GM11168 (cell line): ENCODE results near the gene GUK1.

Experiments used
- in situ Hi-C: fragments of 300-500 bp; cut with MboI; formaldehyde crosslinking; loops from one replicate; pipeline ENCODE4 v1.12.0; 2022; ENCODE audit warnings: low sequenced_read_pairs; ENCODE audit not compliant: unreplicated experiment

GUK1 gene

DNA sequence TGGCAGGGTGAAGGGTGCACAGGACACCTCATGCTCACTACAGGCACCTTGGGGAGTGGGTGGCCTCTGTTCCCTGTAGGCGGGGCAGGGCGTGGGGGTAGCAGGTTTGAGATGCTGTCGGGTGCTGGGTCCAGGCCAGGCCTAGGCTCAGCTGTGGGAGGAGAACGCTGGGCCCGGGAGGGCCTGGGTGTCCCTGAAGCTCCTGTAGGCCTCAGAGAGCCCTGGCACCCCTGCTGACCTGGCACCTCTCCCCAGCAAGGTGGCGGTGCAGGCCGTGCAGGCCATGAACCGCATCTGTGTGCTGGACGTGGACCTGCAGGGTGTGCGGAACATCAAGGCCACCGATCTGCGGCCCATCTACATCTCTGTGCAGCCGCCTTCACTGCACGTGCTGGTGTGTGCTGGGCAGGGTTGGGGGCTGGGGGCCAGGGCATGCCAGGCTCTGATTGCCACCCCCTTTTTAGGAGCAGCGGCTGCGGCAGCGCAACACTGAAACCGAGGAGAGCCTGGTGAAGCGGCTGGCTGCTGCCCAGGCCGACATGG, 7.1 kb downstream of the GUK1 start:
- in situ Hi-C loops = no loop called here

DNA sequence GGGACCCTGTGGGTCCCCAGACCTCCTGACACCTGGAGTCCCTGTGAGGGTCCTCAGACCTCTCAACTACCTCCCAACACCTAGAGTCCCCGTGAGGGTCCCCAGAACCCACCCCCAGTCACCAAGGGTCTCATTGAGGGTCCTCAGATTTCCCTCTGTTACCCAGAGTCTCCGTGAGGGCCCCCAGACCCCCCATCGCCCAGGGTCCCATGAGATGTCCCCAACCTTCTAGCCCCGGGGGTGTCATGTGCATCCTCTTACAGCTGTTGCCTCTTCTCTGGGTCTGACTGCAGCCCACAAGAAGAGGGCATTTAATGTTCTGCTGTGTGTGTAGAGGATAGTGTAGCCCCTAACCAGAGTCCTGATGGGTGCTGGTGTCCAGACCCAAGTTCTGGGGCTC, 7.7 kb downstream of the GUK1 start:
- in situ Hi-C loops = no loop called here

DNA sequence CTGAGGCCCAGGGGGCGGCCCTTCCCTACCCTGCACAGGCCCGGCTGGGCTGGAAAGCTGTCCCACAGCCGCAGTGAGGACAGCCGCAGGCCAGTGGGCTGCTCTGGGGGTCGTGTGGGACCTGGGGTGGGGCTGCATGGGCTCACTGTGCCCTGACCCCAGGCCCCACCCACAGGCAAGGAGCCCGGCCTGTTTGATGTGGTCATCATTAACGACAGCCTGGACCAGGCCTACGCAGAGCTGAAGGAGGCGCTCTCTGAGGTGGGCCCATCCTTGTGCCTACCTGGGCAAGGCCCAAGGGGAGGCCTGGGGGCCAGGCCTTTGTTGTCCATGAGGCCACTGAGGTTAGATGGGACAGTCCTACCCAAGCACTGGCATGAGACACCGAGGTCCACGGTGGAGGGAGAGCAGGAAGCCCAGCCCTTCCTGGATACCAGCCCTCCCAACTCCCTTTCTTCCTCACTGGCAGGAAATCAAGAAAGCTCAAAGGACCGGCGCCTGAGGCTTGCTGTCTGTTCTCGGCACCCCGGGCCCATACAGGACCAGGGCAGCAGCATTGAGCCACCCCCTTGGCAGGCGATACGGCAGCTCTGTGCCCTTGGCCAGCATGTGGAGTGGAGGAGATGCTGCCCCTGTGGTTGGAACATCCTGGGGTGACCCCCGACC, 8.2 kb downstream of the GUK1 start:
- in situ Hi-C loops = no loop called here

DNA sequence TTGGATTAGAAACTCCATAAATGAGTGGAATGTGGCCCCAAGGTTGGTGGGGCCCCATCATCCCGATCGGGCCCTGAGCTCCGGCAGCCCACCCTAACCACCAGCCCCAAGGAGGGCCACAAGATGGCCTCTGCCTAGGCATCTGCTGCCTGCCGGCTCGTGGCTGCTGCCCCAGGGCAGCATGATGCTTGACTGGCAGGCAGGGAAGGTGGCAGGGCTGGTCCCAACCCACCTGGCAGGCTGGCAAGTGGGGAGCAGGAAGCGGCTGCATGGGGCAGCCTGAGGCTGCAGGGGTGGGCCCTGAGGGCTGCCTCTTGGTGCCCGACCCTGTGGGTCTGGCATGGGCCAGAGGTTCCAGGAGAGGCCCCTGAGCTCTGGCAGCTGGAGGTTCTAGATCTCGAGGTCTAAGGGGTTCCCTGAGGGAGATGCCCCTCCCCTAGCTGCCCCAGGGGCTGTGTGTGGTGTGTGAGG, 8.9 kb downstream of the GUK1 start:
- in situ Hi-C loops = no loop called here

DNA sequence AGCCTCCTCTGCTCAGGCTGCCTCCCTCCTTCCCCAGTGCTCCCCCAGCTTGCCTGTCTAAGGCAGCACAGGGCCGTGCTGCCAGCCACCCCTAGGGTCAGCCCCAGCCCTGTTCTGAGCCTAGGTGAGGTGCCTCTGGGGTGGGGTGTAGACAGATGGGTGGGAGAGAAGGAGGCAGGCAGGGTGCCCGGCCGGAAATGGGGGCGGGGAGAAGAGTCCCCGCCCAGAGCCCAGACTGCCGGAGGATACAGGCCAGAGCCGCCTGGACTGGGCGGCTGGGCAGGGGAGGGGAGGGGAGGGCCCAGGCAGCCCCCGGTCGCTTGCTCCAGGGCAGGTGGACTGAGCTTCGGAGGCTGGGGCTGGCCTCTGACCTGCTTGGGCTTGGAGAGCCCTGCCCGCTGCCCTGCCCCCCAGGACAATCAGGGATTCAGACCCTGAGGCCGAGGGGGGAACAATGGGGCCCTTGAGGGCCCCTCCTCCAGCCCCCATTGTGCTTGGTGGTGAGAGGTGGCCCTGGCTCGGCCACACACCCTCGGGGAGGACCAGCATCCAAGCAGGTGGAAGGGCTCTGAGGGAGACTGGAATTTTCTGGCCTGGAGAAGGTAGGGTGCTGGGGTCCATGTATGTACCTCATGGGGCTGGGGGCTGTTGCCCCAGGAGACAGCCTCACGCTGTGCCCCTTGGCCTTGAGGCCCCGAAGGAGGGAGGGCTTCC, 9.5 kb downstream of the GUK1 start, which contains the start of gene GJC2:
TSS of gene GJC2 (plus strand) at position 525 of the 714 bp plus-strand sequence. CDS start 7,829 bp downstream, outside the sequence.
- in situ Hi-C loops = no loop called here

DNA sequence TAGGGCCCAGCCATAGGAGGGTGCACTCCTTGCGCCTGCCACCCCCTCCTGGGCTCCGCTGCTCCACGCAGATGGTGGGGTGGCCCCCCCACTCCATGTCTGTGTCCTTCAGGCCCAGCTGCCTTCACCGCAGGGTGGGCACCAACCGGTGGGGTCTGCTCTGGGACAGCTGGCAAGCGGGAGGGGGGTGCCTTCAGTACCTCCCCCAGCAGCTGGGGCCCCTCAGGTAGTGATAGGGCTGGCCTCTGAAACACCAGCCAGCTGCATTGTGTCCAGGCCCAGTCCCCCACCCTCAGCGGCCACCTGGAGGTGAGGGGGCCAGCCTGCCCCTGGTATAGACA, 10.0 kb downstream of the GUK1 start:
- in situ Hi-C loops = no loop called here

DNA sequence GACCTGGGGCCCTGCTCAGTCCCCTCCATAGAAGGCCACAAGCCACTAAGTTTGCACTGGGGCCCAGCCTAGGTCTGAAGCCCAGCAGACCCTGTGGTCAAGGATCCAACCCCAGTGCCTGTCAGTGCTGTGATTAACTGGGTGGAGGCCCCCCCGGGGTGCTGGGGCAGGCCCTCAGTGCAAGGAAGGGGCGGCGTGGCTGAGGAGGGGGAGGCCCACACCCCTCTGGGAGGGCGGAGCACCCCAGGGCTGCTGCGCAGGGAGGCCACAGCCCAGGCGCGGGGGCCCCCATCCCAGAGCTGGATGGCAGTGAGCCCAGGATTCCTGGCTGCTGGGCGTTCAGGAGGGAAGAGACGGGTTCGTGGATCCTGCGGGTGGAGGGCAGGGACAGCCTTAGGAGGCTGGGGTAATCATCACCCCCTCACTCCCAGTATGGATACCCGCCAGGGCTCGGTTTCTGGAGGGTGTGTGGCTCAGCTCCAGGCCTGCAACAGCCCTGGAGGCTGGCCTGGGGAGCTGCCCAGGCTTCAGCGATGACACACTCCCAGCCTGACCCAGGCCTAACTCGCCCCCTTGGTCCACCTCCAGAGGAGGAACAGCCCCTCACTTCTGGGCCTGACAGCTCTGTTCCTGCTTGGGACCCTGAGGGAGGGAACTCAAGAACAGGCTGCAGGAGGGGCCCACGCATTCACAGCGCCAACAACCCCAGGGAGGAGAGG, 10.5 kb downstream of the GUK1 start:
- in situ Hi-C loops = no loop called here

DNA sequence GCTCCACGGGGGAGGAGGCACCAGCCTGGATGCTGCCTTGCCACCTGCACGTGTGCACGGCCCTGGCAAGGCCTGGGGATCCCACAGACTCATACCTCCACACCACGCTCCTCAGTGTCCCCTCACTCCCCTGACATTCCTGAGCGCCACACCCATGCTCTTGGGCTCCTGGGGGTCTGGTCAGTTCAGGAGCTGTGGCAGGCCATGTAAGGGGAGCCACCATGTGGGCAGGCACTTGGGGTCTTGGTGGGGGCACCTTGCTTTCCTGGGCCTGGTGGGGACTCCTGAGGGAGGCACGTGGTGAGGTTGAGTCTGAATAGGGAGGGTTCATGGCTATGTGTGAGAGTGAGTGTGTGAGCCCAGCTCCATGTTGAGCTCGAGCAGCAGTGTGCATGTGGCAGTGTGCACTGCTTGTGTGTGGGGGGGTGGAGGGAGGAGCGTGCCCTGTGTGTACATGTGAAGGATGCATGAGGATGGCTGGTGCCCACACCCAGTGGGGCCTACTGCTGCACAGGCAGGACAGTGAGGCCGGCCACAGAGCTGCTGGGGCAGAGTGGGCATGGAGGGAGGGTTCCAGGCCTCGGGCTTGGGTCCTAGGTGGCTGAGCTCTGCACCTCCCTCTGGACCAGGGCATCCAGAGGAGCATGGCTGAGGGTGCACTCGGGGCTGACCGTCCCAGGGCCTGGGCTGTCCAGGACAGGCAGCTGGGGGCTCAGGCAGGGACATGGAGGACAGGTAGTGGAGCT, 11.3 kb downstream of the GUK1 start:
- in situ Hi-C loops = no loop called here

DNA sequence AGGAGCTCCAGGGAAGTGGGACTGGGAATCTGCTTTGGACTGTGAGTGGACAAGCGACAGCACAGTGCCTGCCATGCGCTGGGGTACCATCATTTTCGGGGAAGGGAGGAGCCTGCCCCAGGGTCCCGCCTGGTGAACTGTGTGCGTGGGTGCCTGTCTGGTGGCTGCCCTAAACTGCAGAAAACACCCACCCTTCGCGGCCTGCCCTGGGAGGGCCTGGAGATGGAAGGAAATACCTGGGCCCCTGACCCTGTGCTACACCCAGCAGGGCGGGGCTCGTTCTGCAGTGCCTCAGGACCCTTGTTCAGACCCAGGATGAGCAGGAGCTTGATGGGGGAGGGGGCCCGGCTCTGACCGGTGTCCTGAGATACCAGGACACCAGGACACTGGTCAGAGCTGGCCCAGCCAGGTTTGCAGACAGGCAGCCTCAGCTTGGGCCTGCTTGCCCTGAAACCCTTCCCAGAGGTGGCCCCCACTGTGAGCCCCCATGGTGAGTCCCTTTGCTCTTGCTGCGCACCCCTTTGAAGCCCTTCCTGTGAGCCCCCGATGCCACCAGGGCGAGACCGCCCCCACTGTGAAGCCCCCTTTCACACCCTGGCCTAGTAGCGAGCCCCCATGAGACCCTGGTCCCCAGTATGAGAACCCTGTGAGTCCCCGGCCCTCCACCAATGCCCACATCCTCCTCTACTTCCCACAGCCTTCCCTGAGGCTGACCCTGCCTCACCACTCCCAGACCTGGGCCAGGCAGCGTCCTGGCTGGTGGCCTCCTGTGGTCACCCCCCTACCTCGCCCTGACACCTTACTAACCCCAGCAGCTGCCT, 12.2 kb downstream of the GUK1 start:
- in situ Hi-C loops = no loop called here

DNA sequence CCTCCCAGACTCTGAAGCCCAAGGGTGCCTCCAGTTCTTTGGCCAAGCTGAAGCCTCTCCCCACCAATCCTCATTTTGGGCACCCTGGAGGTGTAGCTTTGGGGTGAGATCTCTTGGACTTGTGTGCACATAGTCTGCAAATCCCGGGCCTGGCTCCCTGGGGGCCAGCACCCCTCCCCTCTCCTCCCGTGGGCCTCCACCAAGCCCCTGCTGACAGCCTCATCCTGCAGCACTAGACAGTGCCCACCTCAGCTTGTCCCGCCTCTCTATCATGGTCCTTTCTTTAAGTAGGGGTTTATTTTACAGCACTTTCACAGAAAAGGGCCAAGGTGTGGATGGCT, 12.8 kb downstream of the GUK1 start:
- in situ Hi-C loops = no loop called here

DNA sequence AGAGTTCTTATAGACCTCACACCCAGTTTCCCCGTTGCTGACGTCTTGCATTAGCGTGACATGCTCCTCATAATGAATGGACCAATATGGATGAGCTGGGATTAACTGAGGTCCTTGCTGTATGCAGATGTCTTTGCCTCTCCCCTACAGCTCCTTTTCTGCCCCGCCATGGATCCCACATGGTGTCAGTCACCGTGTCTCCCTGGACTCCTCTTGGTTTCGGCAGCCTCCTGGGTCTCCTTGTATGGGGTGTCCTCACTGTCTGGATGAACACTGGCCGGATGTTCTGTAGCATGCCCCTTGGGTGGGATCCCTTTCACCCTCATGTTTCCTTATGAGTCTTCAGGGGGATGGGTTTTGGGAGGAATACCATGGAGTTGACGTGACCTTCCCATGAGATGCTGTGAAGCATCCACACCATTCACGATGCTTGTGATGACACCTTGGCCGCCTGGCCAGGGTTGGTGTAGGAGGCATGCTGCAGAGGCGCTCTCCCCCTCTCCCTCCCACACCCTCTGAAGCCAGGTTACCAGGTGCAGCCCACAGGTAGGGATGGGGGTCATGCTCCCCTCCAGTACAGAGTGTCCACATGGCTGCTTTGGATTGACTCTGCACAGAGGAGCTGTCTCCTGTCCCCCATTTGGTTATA, 14.1 kb downstream of the GUK1 start:
- in situ Hi-C loops = no loop called here

DNA sequence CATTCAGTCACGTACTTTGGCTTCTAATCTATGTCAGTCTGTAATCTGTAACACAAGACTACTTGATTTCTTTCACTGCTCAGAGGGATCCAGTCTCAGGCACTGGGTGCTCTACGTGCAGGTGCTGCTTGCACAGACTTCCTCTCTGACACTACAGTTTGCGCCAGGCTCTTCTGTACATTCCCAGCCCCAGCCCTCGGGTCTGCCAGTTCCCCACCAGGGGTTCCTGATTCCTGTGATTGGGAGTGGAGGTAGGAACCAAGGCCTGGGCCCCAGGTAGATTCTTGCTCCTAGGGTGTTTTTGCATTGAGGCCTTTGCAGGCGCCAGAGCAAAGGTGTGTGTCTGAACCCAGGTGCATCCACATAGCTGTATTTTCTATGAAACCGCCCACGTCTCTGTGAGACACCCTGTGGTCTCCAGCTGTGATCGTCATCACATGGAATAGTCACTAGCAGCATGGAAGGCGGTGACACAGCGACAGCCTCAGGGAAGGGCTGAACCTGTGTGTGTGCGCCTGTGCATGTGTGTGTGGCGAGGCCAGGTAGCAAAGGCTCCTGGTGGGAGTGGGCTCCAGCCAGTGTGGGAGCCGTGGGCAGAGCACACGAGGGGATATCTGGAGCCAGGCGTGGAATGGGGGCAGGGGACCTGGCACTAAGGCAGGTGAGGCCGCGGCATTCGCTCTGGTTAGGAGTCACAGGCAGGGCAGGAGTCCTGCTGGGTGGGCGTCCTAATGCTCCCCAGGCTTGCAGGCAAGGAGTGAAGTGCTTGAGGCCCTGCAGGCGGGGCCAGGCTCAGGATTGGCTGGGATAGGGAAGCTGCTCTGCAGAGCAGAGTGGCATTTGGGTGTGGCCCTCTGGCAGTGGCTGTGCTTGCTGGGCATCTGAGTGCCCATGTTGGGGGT, 14.8 kb downstream of the GUK1 start:
- in situ Hi-C loops = no loop called here

DNA sequence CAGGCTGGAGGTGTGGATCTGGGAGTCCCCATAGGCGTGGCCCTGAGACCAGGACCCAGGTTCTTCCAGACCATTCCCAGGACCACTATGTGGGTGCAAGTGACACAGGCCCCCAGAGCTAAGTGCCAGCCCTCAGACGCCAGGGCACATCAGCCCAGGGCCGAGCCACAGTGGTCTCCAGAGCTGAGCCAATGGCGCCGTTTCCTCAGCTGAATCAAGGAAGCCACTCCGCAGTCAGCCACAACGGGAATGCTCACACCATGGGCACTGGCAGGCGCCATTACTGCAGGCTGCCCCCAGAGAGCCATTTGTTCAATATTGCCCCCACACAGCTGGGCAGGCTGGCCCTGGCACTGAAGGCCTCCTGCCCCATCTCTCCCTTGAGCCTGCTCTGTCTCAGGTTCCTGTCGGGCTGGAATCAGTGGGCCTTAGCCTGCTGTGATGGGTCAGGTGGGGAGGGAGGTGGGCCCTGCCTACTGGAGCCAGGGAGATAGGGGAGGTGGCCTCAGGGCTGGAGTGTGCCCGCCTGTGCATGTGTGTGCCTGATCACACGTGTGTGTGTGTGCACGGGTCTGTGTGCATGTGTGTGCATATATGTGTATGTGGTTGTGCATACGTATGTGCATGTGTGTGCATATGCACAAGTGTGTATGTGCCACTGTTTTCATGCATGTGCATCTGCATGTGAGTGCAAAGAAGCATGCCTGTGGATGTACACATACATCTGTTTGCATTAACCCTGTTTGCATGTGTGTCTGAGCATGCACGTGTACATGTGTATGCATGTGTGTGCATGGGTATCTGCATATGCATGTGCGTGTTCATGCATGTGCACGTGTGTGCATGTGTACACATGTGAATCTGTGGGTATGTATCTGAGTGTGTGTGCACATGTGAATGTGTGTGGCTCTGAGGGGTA, 15.8 kb downstream of the GUK1 start:
- in situ Hi-C loops = no loop called here

DNA sequence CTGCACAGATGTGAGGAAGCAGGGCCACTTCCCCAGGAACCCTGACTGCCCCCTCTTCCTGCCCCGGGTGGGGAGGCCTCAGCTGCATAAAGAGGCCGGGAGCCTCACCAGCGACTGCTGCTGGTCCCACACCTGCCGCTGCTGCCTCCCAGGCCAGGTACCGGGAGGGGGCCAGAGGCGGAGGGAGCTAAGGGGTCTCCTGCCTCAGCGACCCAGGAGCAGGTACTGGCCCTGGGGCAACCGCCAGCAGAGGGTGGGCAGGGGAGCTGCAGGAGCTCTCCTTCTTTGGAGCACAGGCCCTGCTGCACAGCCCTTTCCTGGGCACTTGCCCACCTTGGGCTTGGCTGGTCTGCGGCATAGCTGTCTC, 16.4 kb downstream of the GUK1 start:
- in situ Hi-C loops = no loop called here

DNA sequence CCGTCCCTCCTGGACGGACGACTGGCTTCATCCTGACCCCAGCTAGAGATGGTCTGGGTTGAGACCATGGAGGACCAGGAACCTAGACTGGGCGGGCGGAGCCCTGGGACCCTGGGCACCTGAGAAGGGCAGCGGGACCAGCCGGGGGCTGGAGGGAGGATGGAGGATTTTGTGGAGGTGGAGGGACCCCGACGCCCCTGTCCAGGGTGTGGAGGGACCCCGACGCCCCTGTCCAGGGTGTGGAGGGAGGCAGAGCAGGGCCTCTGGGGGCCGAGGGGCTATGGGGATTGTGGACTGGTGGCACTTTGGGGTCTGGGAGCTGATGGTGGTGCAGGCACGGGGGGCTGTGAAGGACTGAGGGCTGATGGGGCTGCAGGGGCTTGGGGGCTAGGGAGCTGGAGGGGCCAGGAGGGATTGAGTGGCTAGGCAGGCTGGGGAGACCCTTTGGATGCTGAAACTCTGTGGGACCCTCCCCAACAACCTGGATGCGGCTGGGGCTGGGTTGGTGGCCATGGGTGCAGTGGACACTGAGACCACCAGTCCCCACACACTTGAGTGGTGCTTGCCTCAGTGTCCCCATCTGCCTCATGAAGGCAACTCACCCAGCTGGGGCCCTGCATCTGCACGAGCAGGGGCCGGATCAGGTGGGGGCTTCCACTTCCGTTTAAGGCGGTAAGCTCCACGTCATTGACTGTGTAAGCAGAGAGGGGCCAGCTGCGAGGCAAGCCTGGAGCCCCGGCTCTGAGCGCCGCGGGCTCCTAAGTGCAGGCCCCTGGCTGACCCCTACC, 17.1 kb downstream of the GUK1 start:
- in situ Hi-C loops = no loop called here

DNA sequence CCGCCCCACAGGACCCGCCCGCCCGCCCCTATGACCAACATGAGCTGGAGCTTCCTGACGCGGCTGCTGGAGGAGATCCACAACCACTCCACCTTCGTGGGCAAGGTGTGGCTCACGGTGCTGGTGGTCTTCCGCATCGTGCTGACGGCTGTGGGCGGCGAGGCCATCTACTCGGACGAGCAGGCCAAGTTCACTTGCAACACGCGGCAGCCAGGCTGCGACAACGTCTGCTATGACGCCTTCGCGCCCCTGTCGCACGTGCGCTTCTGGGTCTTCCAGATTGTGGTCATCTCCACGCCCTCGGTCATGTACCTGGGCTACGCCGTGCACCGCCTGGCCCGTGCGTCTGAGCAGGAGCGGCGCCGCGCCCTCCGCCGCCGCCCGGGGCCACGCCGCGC, 17.6 kb downstream of the GUK1 start:
- in situ Hi-C loops = no loop called here
